CD4-positive, alpha-beta T cell (primary cell): ENCODE results near the gene CACNA2D2. TPM values are rescaled to one million over a fixed set of nuclear protein-coding genes. Genes with fewer than 3 reads are reported as not detected.

Source experiments
- ATAC-seq: fragments of 200-7000 bp; cut with Tn5 transposase; one replicate; pipeline ENCODE4 v1.10.0; 2022; ENCODE audit warnings: mild to moderate bottlenecking; ENCODE audit not compliant: poor library complexity
- CTCF ChIA-PET: fragments of 350-600 bp; sonication (Branson Sonifier 250); formaldehyde crosslinking; loops from one replicate; lab custom pipeline; 2021; ENCODE audit warnings: antibody characterized with exemption, inconsistent platforms; lab: Charles Lee
- POLR2A ChIA-PET: fragments of 350-600 bp; sonication (Branson Sonifier 250); formaldehyde crosslinking; loops from one replicate; lab custom pipeline; 2021; ENCODE audit warnings: antibody characterized with exemption, inconsistent platforms; lab: Charles Lee
- DNase-seq, 14 experiments: peaks; one replicate each; pipeline ENCODE4 v3.0.0-alpha.2; 2013 to 2020; ENCODE audit warnings: mixed read lengths in 2 of 14
- H3K27ac ChIP-seq, 2 donors: one replicate each; pipeline versions ENCODE4 v1.5.1 to v1.7.0; 2013; ENCODE audit warnings: low read length in 2 of 2, low read depth in 1 of 2, mild to moderate bottlenecking in 1 of 2
- H3K27me3 ChIP-seq, 2 experiments: 1 replicate in 1 of 2; 2 replicates in 1 of 2; pipeline versions ENCODE4 v1.6.1 to v1.7.0; 2013; ENCODE audit warnings: low read length in 2 of 2, control low read depth in 1 of 2, mild to moderate bottlenecking in 1 of 2, moderate library complexity in 1 of 2; ENCODE audit not compliant: insufficient read depth in 2 of 2, control insufficient read depth in 1 of 2
- H3K36me3 ChIP-seq: one replicate; pipeline ENCODE4 v1.6.1; 2013; ENCODE audit warnings: low read length, control low read depth; ENCODE audit not compliant: insufficient read depth
- H3K4me1 ChIP-seq: one replicate; pipeline ENCODE4 v1.6.1; 2013; ENCODE audit warnings: low read length, control low read depth; ENCODE audit not compliant: insufficient read depth
- H3K4me3 ChIP-seq: one replicate; pipeline ENCODE4 v1.5.1; 2013; ENCODE audit warnings: mild to moderate bottlenecking, low read length, moderate library complexity
- H3K9me3 ChIP-seq, 2 experiments: 1 replicate in 1 of 2; 2 replicates in 1 of 2; pipeline versions ENCODE4 v1.6.1 to v1.7.0; 2013; ENCODE audit warnings: low read length in 2 of 2, mild to moderate bottlenecking in 2 of 2, control low read depth in 1 of 2, moderate library complexity in 1 of 2; ENCODE audit not compliant: control insufficient read depth in 1 of 2, insufficient read depth in 1 of 2
- H3K27ac Mint-ChIP-seq: one replicate; pipeline ENCODE4 v1.8.0; 2020; ENCODE audit warnings: mixed read lengths
- H3K27me3 Mint-ChIP-seq: one replicate; pipeline ENCODE4 v1.8.0; 2021; ENCODE audit warnings: mixed read lengths
- H3K36me3 Mint-ChIP-seq: one replicate; pipeline ENCODE4 v1.8.0; 2021; ENCODE audit warnings: low read depth, mixed read lengths
- H3K4me1 Mint-ChIP-seq: one replicate; pipeline ENCODE4 v1.8.0; 2021; ENCODE audit warnings: low read depth, mixed read lengths
- H3K4me3 Mint-ChIP-seq: one replicate; pipeline ENCODE4 v1.8.0; 2020; ENCODE audit warnings: mild to moderate bottlenecking, mixed read lengths
- H3K9me3 Mint-ChIP-seq: one replicate; pipeline ENCODE4 v1.8.0; 2020; ENCODE audit warnings: mixed read lengths
- CTCF ChIP-seq: fragments of 200-600 bp; IDR thresholded peaks from one replicate; pipeline ENCODE4 v1.8.0; 2022; ENCODE audit warnings: antibody characterized with exemption, mild to moderate bottlenecking
- intact Hi-C, 2 experiments: fragments of 100-400 bp; cut with DNase I in 1 of 2; cut with micrococcal nuclease in 1 of 2; formaldehyde crosslinking; loops; one replicate each; pipeline versions ENCODE4 v1.15.1 to v1.9.0; 2023 to 2025; cut with DNase I, micrococcal nuclease
- total RNA-seq, 174 experiments: library from RNA in 2 of 174; stranded (reverse) in 2 of 174; gene quantifications; one replicate each; pipeline ENCODE4 v1.2.3 and lab custom pipeline; 2021 to 2026

Gene CACNA2D2
- total RNA-seq, 2 experiments from 2014 or later: 2.5 to 3.8 TPM

DNA sequence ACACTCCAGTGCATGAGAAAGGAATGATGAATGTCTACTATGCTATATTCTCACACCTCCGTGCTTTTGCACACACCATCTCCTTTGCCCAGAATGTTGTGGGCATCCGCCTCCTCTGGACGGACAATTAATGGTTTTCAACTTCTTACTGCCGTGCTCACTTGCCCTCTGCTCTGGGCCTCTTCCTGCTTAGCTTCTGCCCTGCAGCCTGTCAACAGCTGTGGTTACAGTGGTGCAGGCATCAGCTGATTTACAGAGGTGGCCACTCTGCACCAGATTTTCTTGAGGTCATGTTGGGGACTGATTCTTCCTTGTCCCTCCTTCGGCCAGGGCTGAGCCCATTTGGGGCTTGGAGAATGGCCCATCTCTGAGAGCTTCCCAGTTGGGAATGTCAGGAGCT is 87.6 kb downstream of the CACNA2D2 start:
- intact Hi-C loops: no loop called here
- H3K36me3 ChIP-seq: no peaks in the 10 kb centered on the region
- Mint-ChIP-seq H3K27me3 (no peaks in the 10 kb centered on the region), H3K4me1 (no peaks in the 10 kb centered on the region), H3K9me3 (no peaks in the 10 kb centered on the region), H3K27ac (no peak overlapping the region), H3K4me3 (no peak overlapping the region), H3K36me3 (no peaks in the 10 kb centered on the region)
- H3K4me1 ChIP-seq: no peaks in the 10 kb centered on the region
- no peak for TF ChIP-seq CTCF
- ATAC-seq (no peak), DNase-seq (no peak)
- CTCF ChIA-PET: interaction anchor here (0.5 kb wide), 1 partner anchor 1172 kb away, joined by 3 read pairs; no protein-coding TSS in a partner anchor
- H3K4me3 ChIP-seq: no peak overlapping the region
- no peaks in the 10 kb centered on the region for H3K27me3 ChIP-seq
- POLR2A ChIA-PET: no interaction called here
- H3K9me3 ChIP-seq: peaks cover 0 to 4% of the 10 kb centered on the region in 2 experiments
- H3K27ac ChIP-seq: no peak overlapping the region

DNA sequence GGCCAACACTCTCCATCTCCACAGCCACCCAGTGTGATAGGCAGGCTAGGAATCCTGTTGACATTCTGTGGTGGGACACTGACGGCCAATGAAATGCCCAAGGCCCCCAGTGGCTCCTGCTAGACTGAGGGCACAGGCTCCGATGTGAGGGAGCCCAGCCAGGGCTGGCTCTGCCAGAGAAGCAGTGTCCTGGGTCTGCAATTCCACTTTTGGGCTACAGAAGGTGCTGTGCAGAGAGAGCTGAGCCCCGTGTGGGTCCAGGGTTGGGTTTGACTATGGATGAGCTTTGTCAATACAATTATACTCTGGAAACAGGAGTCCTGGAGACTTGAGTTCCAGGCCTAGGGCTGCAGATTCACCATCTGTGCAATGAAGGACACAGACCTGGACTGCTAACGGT is 88.4 kb downstream of the CACNA2D2 start:
- Mint-ChIP-seq H3K4me1 (no peaks in the 10 kb centered on the region), H3K9me3 (no peaks in the 10 kb centered on the region), H3K27me3 (no peaks in the 10 kb centered on the region), H3K27ac (no peak overlapping the region), H3K4me3 (no peak overlapping the region), H3K36me3 (no peaks in the 10 kb centered on the region)
- intact Hi-C loops: no loop called here
- no peak for TF ChIP-seq CTCF
- H3K27me3 ChIP-seq: no peaks in the 10 kb centered on the region
- DNase-seq: no peak
- peaks cover 0 to 4% of the 10 kb centered on the region in 2 experiments for H3K9me3 ChIP-seq
- H3K36me3 ChIP-seq: no peaks in the 10 kb centered on the region
- no peaks in the 10 kb centered on the region for H3K4me1 ChIP-seq
- H3K4me3 ChIP-seq: no peak overlapping the region
- no peak overlapping the region for H3K27ac ChIP-seq
- CTCF ChIA-PET: no interaction called here
- POLR2A ChIA-PET: no interaction called here
- no peak for ATAC-seq

- H3K9me3 ChIP-seq: peaks cover 0 to 4% of the 10 kb centered on the region in 2 experiments
- H3K36me3 ChIP-seq: no peaks in the 10 kb centered on the region
- H3K4me3 ChIP-seq: no peak overlapping the region
- ChIA-PET CTCF (no interaction called here), POLR2A (no interaction called here)
- H3K27ac Mint-ChIP-seq: no peak overlapping the region
- H3K27me3 Mint-ChIP-seq: no peaks in the 10 kb centered on the region
- no peaks in the 10 kb centered on the region for H3K9me3 Mint-ChIP-seq
- no peaks in the 10 kb centered on the region for H3K36me3 Mint-ChIP-seq
- no peaks in the 10 kb centered on the region for H3K4me1 ChIP-seq
- no peak for ATAC-seq
- no peak for TF ChIP-seq CTCF
- no peak for DNase-seq
- H3K4me3 Mint-ChIP-seq: no peak overlapping the region
- H3K4me1 Mint-ChIP-seq: no peaks in the 10 kb centered on the region
- intact Hi-C loops: loop anchor here in 1 of 2 experiments (1.0 kb wide), 1 partner anchor 31 kb away; no protein-coding TSS in a partner anchor
- H3K27ac ChIP-seq: no peak overlapping the region
- no peaks in the 10 kb centered on the region for H3K27me3 ChIP-seq
These were observed 88.8 kb downstream of the CACNA2D2 start for GRCh38 chr3:50414616-50415015.
